Prostate gland (tissue), 2 donors: Measurements from ENCODE around the gene NDST1.

Experiments
- CTCF ChIP-seq, 4 experiments: fragments of 200-600 bp in 2 of 4; fragments of 450-650 bp in 2 of 4; sonication (generic) in 2 of 4; IDR thresholded peaks; 1 replicate in 3 of 4; 2 replicates in 1 of 4; pipeline ENCODE4 v1.5.1; 2016 to 2019; ENCODE audit warnings: antibody characterized with exemption in 4 of 4, mild to moderate bottlenecking in 2 of 4, moderate library complexity in 2 of 4
- POLR2A ChIP-seq: fragments of 450-650 bp; IDR thresholded peaks from one replicate; pipeline ENCODE4 v1.6.1; 2016; ENCODE audit warnings: antibody characterized with exemption, mild to moderate bottlenecking
- POLR2AphosphoS5 ChIP-seq: sonication (generic); formaldehyde crosslinking; IDR thresholded peaks from one replicate; pipeline ENCODE4 v1.6.1; 2017; ENCODE audit warnings: antibody characterized with exemption

- TF ChIP-seq CTCF (IDR thresholded peaks at IDR 0.05) (no peak), POLR2A (no peak), POLR2AphosphoS5 (no peak)
These were observed 95.1 kb downstream of the NDST1 start for GRCh38 chr5:150603052-150603451.
